ENCODE measurements around the gene DARS1. TPM values are rescaled to one million over a fixed set of nuclear protein-coding genes. Genes with fewer than 3 reads are reported as not detected.

The DARS1 gene
- total and polyA plus RNA-seq, 11 donors = 51.2 to 90.0 (median 58.6) TPM

DNA sequence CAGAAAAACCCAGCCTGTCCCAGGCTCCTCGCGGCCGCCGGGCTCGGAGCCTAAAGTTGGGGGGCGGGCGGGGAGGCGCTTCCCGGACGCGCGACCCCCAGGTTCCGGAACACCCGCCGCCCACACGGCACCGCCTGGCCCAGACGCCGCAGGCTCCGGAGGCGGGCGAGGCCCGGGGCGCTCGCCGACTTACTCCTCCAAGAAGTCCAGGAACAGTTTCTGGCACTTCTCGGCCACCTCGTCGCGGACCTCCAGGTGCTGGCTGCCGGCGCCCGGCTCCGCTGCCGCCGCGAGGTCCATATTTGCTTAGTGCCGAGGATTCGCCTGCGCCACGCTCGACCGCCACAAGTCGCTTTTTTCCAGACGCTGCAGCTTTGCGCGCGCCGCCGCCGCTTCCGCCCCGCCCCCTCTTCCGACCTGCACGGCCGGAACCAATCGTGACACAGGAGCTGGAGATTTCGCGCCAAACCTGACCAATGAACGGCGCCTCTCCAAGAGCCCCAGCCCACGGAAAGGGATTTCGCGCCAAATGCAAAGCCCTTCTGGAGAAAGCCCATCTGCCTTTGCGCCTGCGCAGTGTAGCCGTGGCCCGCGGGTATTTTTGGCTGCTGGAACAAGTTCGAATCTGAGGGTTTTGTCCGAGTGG, 109.2 kb downstream of the DARS1 start, which contains the start of gene MCM6:
MCM6 (minus strand) TSS at position 378 of the 646 bp plus-strand sequence; CDS start at position 300, 78 bp downstream.
- H3K27ac ChIP-seq = peak within 1 kb of the TSS; percentile 21 to 87 (median 73)
- 0 to 1% (median 0%) methylated on average over 44 to 71 of the region's 71 CpGs for WGBS, 4 donors
- no peaks in the 10 kb centered on the region for H3K27me3 ChIP-seq
- peaks cover 0 to 18% (median 10%) of the 10 kb centered on the region in 9 donors for H3K36me3 ChIP-seq
- TF ChIP-seq, protein P1, sequence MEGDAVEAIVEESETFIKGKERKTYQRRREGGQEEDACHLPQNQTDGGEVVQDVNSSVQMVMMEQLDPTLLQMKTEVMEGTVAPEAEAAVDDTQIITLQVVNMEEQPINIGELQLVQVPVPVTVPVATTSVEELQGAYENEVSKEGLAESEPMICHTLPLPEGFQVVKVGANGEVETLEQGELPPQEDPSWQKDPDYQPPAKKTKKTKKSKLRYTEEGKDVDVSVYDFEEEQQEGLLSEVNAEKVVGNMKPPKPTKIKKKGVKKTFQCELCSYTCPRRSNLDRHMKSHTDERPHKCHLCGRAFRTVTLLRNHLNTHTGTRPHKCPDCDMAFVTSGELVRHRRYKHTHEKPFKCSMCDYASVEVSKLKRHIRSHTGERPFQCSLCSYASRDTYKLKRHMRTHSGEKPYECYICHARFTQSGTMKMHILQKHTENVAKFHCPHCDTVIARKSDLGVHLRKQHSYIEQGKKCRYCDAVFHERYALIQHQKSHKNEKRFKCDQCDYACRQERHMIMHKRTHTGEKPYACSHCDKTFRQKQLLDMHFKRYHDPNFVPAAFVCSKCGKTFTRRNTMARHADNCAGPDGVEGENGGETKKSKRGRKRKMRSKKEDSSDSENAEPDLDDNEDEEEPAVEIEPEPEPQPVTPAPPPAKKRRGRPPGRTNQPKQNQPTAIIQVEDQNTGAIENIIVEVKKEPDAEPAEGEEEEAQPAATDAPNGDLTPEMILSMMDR (IDR thresholded peaks at IDR 0.05) = peak in 5 of 12 donors; percentile 6 to 44 (median 15)
- no peak for TF ChIP-seq POLR2A (IDR thresholded peaks at IDR 0.05)
- peak within 1 kb of the TSS; percentile 24 to 87 (median 78) for H3K4me3 ChIP-seq
- DNase-seq = peak; percentile 97 to 99 (median 98)
- H3K4me1 ChIP-seq = peaks cover 0 to 27% (median 14%) of the 10 kb centered on the region in 12 donors
- no peaks in the 10 kb centered on the region for H3K9me3 ChIP-seq
- ATAC-seq = peak; percentile 98 to 100 (median 99)
- intact Hi-C loops (cut with DNase I) = no loop called here

- ATAC-seq = peak; percentile 6 to 66 (median 40)
- Histone ChIP-seq H3K4me3 (peak overlapping the region; percentile 24 to 87 (median 78)), H3K36me3 (peaks cover 0 to 24% (median 10%) of the 10 kb centered on the region in 9 donors), H3K9me3 (no peaks in the 10 kb centered on the region), H3K27me3 (no peaks in the 10 kb centered on the region), H3K4me1 (peaks cover 0 to 27% (median 14%) of the 10 kb centered on the region in 12 donors), H3K27ac (peak overlapping the region; percentile 21 to 87 (median 73))
- intact Hi-C loops (cut with DNase I) = no loop called here
- TF ChIP-seq, protein P1 (IDR thresholded peaks at IDR 0.05) = no peak
- no peak for TF ChIP-seq POLR2A (IDR thresholded peaks at IDR 0.05)
- 2 to 11% (median 5%) methylated on average over 7 to 26 of the region's 26 CpGs for WGBS, 4 donors
- peak in 3 of 5 donors; percentile 42 to 69 (median 43) for DNase-seq
Measured at GRCh38 chr2:135875491-135876065, 109.8 kb downstream of the DARS1 start.

DNA sequence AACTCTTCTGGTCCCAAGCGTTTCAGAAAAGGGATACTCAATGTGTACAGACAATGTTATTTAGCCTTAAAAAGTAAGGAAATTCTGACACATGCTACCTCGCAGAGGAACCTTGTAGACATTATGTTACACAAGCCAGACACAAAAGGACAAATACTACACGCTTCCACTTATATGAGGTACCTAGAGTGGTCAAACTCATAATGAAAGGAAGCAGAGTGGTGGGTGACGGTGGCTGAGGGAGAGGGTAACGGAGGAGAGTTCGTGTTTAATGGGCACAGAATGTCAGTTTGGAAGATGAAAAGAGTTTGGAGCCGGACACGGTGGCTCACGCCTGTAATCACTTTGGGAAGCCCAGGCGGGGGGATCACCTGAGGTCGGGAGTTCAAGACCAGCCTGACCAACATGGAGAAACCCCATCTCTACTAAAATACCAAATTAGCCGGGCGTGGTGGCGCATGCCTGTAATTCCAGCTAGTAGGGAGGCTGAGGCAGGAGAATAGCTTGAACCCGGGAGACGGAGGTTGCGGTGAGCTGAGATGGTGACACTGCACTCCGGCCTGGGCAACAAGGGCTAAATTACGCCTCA, 110.6 kb downstream of the DARS1 start:
- Histone ChIP-seq H3K27ac (no peak overlapping the region), H3K36me3 (peaks cover 0 to 31% (median 14%) of the 10 kb centered on the region in 9 donors), H3K9me3 (no peaks in the 10 kb centered on the region), H3K4me1 (peaks cover 0 to 27% (median 14%) of the 10 kb centered on the region in 12 donors), H3K4me3 (peak overlapping the region in 6 of 12 donors; percentile 64 to 85 (median 81)), H3K27me3 (no peaks in the 10 kb centered on the region)
- ATAC-seq (no peak), DNase-seq (no peak)
- TF ChIP-seq POLR2A (IDR thresholded peaks at IDR 0.05) = no peak
- TF ChIP-seq, protein P1 (IDR thresholded peaks at IDR 0.05) = no peak
- 82 to 90% (median 89%) methylated on average over 19 of the region's 19 CpGs for WGBS, 4 donors
- intact Hi-C loops (cut with DNase I) = no loop called here

- 60 to 100% (median 96%) methylated on average over 1 of the region's 1 CpG for WGBS, 4 donors
- ATAC-seq (no peak), DNase-seq (no peak)
- no peak overlapping the region for H3K27ac ChIP-seq
- no peaks in the 10 kb centered on the region for H3K27me3 ChIP-seq
- TF ChIP-seq POLR2A (IDR thresholded peaks at IDR 0.05) = no peak
- TF ChIP-seq, protein P1 (IDR thresholded peaks at IDR 0.05) = no peak
- H3K36me3 ChIP-seq = peaks cover 0 to 74% (median 56%) of the 10 kb centered on the region in 9 donors
- no peaks in the 10 kb centered on the region for H3K9me3 ChIP-seq
- intact Hi-C loops (cut with DNase I) = no loop called here
- H3K4me1 ChIP-seq = peaks cover 0 to 19% (median 6%) of the 10 kb centered on the region in 12 donors
- no peak overlapping the region for H3K4me3 ChIP-seq
Measured at GRCh38 chr2:135870571-135870970, 114.9 kb downstream of the DARS1 start.
